ENCODE data around the gene PLEKHJ1. TPM values are rescaled to one million over a fixed set of nuclear protein-coding genes. Genes with fewer than 3 reads are reported as not detected.

Gene PLEKHJ1
- total RNA-seq, 1 experiment from 2014 or later, result 94.8 TPM

GRCh38 chr19:2197270-2197669 is 38.9 kb downstream of the PLEKHJ1 start:
- no peaks in the 10 kb centered on the region for H3K4me1 ChIP-seq (ENCODE audit: insufficient read depth, low read length)
- H3K27ac ChIP-seq (ENCODE audit: low read length), result no peak overlapping the region
- H3K79me2 ChIP-seq (ENCODE audit: low read length), result peaks cover 25% of the 10 kb centered on the region; the same call in 1 of the 2 replicates
- no peak overlapping the region for H3K9ac ChIP-seq (ENCODE audit: low read length)
- no peaks in the 10 kb centered on the region for H3F3A ChIP-seq (ENCODE audit: low read length, unreplicated experiment)
- ChIA-PET CTCF (no interaction called here), POLR2A (ENCODE audit: unreplicated experiment) (no interaction called here)
- no peak overlapping the region for H3K4me3 ChIP-seq (ENCODE audit: low read length)
- no TSS peak for BruUV-seq (replicated peaks)
- H3K9me3 ChIP-seq (ENCODE audit: low read length), result no peaks in the 10 kb centered on the region
- ATAC-seq, result no peak
- DNase-seq, result no peak
- no peak overlapping the region for H2AFZ ChIP-seq (ENCODE audit: low read length)
- no peak overlapping the region for H3K4me2 ChIP-seq (ENCODE audit: low read length)
- intact Hi-C loops (cut with micrococcal nuclease), result no loop called here
- H3K9me2 ChIP-seq (replicated peaks; ENCODE audit: low read length), result no peaks in the 10 kb centered on the region
- no peaks in the 10 kb centered on the region for H4K20me1 ChIP-seq (ENCODE audit: low read length)
- no peak for TF ChIP-seq EZH2phosphoT487 (IDR thresholded peaks at IDR 0.05; ENCODE audit: borderline replicate concordance, low read length)
- no peak for TF ChIP-seq EZH2 (IDR thresholded peaks at IDR 0.05; ENCODE audit: low read length, unreplicated experiment)
- TF ChIP-seq, protein P1, sequence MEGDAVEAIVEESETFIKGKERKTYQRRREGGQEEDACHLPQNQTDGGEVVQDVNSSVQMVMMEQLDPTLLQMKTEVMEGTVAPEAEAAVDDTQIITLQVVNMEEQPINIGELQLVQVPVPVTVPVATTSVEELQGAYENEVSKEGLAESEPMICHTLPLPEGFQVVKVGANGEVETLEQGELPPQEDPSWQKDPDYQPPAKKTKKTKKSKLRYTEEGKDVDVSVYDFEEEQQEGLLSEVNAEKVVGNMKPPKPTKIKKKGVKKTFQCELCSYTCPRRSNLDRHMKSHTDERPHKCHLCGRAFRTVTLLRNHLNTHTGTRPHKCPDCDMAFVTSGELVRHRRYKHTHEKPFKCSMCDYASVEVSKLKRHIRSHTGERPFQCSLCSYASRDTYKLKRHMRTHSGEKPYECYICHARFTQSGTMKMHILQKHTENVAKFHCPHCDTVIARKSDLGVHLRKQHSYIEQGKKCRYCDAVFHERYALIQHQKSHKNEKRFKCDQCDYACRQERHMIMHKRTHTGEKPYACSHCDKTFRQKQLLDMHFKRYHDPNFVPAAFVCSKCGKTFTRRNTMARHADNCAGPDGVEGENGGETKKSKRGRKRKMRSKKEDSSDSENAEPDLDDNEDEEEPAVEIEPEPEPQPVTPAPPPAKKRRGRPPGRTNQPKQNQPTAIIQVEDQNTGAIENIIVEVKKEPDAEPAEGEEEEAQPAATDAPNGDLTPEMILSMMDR (conservative IDR thresholded peaks at IDR 0.05; ENCODE audit: low read depth, low read length), result no peak
- no peaks in the 10 kb centered on the region for H3K36me3 ChIP-seq (ENCODE audit: low read depth, low read length)
- no peaks in the 10 kb centered on the region for H3K27me3 ChIP-seq (ENCODE audit: low read length)

GRCh38 chr19:2195914-2196313 is 40.2 kb downstream of the PLEKHJ1 start:
- no peak overlapping the region for H3K9ac ChIP-seq (ENCODE audit: low read length)
- ATAC-seq (no peak), DNase-seq (no peak)
- BruUV-seq (replicated peaks), result no TSS peak
- H3K79me2 ChIP-seq (ENCODE audit: low read length), result peaks cover 25% of the 10 kb centered on the region; the same call in 1 of the 2 replicates
- no peak overlapping the region for H3K27ac ChIP-seq (ENCODE audit: low read length)
- no peak overlapping the region for H3K4me3 ChIP-seq (ENCODE audit: low read length)
- no peak overlapping the region for H2AFZ ChIP-seq (ENCODE audit: low read length)
- H3K4me1 ChIP-seq (ENCODE audit: insufficient read depth, low read length), result no peaks in the 10 kb centered on the region
- H3K36me3 ChIP-seq (ENCODE audit: low read depth, low read length), result no peaks in the 10 kb centered on the region
- H4K20me1 ChIP-seq (ENCODE audit: low read length), result no peaks in the 10 kb centered on the region
- H3K27me3 ChIP-seq (ENCODE audit: low read length), result no peaks in the 10 kb centered on the region
- intact Hi-C loops (cut with micrococcal nuclease), result no loop called here
- no peaks in the 10 kb centered on the region for H3F3A ChIP-seq (ENCODE audit: low read length, unreplicated experiment)
- TF ChIP-seq EZH2 (IDR thresholded peaks at IDR 0.05; ENCODE audit: low read length, unreplicated experiment), result no peak
- TF ChIP-seq, protein P1 (conservative IDR thresholded peaks at IDR 0.05; ENCODE audit: low read depth, low read length), result no peak
- TF ChIP-seq EZH2phosphoT487 (IDR thresholded peaks at IDR 0.05; ENCODE audit: borderline replicate concordance, low read length), result no peak
- H3K9me3 ChIP-seq (ENCODE audit: low read length), result no peaks in the 10 kb centered on the region
- ChIA-PET POLR2A (ENCODE audit: unreplicated experiment) (no interaction called here), CTCF (no interaction called here)
- no peak overlapping the region for H3K4me2 ChIP-seq (ENCODE audit: low read length)
- no peaks in the 10 kb centered on the region for H3K9me2 ChIP-seq (replicated peaks; ENCODE audit: low read length)

- ATAC-seq (no peak), DNase-seq (no peak)
- Histone ChIP-seq H3K9me3 (ENCODE audit: low read length) (no peaks in the 10 kb centered on the region), H3K4me3 (ENCODE audit: low read length) (no peak overlapping the region), H3K27me3 (ENCODE audit: low read length) (no peaks in the 10 kb centered on the region), H4K20me1 (ENCODE audit: low read length) (no peaks in the 10 kb centered on the region), H3K4me2 (ENCODE audit: low read length) (no peak overlapping the region), H3K9me2 (replicated peaks; ENCODE audit: low read length) (no peaks in the 10 kb centered on the region), H2AFZ (ENCODE audit: low read length) (no peak overlapping the region), H3K36me3 (ENCODE audit: low read depth, low read length) (no peaks in the 10 kb centered on the region), H3K9ac (ENCODE audit: low read length) (no peak overlapping the region), H3K27ac (ENCODE audit: low read length) (no peak overlapping the region), H3K79me2 (ENCODE audit: low read length) (peaks cover 25% of the 10 kb centered on the region; the same call in 1 of the 2 replicates), H3K4me1 (ENCODE audit: insufficient read depth, low read length) (no peaks in the 10 kb centered on the region), H3F3A (ENCODE audit: low read length, unreplicated experiment) (no peaks in the 10 kb centered on the region)
- intact Hi-C loops (cut with micrococcal nuclease), result no loop called here
- ChIA-PET CTCF (no interaction called here), POLR2A (ENCODE audit: unreplicated experiment) (no interaction called here)
- BruUV-seq (replicated peaks), result no TSS peak
- TF ChIP-seq, protein P1 (conservative IDR thresholded peaks at IDR 0.05; ENCODE audit: low read depth, low read length), result no peak
Observed at GRCh38 chr19:2195361-2195760, 40.8 kb downstream of the PLEKHJ1 start.
